Endothelial cell of umbilical vein (primary cell): ENCODE results near the gene PHLPP1.

Source experiments
- EZH2 ChIP-seq: IDR thresholded peaks from 2 replicates; pipeline ENCODE4 v1.6.1; 2012; ENCODE audit warnings: borderline replicate concordance, low read depth, mild to moderate bottlenecking, moderate library complexity, low read length, inconsistent platforms; ENCODE audit not compliant: severe bottlenecking
- GATA2 ChIP-seq: IDR thresholded peaks from 2 replicates; pipeline ENCODE4 v1.7.0; 2011; ENCODE audit warnings: low read depth, mild to moderate bottlenecking, moderate library complexity, mixed read lengths, low read length; ENCODE audit not compliant: insufficient read length, insufficient read depth
- MAX ChIP-seq: IDR thresholded peaks from 2 replicates; pipeline ENCODE4 v1.6.1; 2011; ENCODE audit not compliant: insufficient read depth, insufficient read length
- MYC ChIP-seq: IDR thresholded peaks from one replicate; pipeline ENCODE4 v1.6.1; 2011; ENCODE audit warnings: mild to moderate bottlenecking, low read depth, low read length
- POLR2A ChIP-seq: IDR thresholded peaks from 2 replicates; pipeline ENCODE4 v1.6.1; 2012; ENCODE audit warnings: low read depth, mild to moderate bottlenecking, control low read depth, low read length
- POLR2AphosphoS5 ChIP-seq: IDR thresholded peaks from 2 replicates; pipeline ENCODE4 v1.6.1; 2012; ENCODE audit warnings: low read depth, mild to moderate bottlenecking, control low read depth, low read length, moderate library complexity; ENCODE audit not compliant: insufficient read depth
- TF ChIP-seq, protein P1 (sequence below), 2 donors: IDR thresholded peaks; 1 replicate in 1 of 2; 2 replicates in 1 of 2; pipeline ENCODE4 v1.5.1; 2011; ENCODE audit warnings: low read length in 2 of 2, mild to moderate bottlenecking in 2 of 2, moderate library complexity in 2 of 2, control low read depth in 1 of 2, inconsistent platforms in 1 of 2, low read depth in 1 of 2; ENCODE audit not compliant: insufficient read depth in 1 of 2; ENCODE audit errors: extremely low read depth in 1 of 2

DNA sequence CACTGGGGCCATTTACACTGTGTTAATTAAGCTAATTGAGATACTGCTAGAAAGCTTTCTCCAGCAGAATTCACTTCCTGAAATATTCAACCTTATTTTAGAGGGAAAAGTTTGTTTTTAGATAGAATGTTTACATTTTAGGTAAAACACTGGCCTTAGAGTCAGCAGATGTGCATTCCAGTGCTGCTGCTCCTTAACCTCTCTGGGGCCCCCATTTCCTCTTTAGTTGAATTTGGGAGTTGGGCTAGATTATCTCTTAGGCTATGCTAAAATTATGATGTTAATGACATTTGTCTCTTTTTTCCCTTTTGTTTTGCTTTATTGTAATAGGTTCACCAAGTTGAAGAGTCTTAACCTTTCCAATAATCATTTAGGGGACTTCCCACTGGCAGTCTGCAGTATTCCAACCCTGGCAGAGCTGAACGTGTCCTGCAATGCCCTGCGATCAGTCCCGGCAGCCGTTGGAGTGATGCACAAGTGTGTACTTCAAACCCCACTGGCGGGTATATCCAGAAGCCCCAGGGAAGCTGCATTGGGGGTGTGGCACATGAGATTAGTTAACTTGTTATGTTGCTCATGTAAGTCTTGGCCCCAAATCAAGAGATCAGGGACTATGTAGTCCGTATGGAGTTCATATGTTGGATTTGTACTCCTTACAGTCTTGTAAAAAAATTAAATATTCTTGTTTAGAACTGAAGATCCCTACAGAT lies 179.5 kb downstream of the PHLPP1 start:
- TF ChIP-seq, protein P1, sequence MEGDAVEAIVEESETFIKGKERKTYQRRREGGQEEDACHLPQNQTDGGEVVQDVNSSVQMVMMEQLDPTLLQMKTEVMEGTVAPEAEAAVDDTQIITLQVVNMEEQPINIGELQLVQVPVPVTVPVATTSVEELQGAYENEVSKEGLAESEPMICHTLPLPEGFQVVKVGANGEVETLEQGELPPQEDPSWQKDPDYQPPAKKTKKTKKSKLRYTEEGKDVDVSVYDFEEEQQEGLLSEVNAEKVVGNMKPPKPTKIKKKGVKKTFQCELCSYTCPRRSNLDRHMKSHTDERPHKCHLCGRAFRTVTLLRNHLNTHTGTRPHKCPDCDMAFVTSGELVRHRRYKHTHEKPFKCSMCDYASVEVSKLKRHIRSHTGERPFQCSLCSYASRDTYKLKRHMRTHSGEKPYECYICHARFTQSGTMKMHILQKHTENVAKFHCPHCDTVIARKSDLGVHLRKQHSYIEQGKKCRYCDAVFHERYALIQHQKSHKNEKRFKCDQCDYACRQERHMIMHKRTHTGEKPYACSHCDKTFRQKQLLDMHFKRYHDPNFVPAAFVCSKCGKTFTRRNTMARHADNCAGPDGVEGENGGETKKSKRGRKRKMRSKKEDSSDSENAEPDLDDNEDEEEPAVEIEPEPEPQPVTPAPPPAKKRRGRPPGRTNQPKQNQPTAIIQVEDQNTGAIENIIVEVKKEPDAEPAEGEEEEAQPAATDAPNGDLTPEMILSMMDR (IDR thresholded peaks at IDR 0.05; ENCODE audit: extremely low read depth in 1 of 2, insufficient read depth in 1 of 2, low read depth in 1 of 2, low read length in 2 of 2): no peak
- TF ChIP-seq POLR2A (no peak), EZH2 (no peak), POLR2AphosphoS5 (no peak), MYC (no peak), GATA2 (no peak), MAX (no peak)
